Left lung (tissue), 10 donors: ENCODE results near the gene SMARCD1. TPM values are rescaled to one million over a fixed set of nuclear protein-coding genes. Genes with fewer than 3 reads are reported as not detected.

Experiments used
- ATAC-seq: fragments of 200-7000 bp; cut with Tn5 transposase; one replicate; pipeline ENCODE4 v1.9.1; 2020; ENCODE audit warnings: moderate library complexity
- DNase-seq, 4 donors: peaks; one replicate each; pipeline ENCODE4 v3.0.0-alpha.2; 2013 to 2020
- H3K27ac ChIP-seq, 2 donors: fragments of 200-600 bp; sonication (generic) in 1 of 2; one replicate each; pipeline versions ENCODE4 v1.5.0 to v1.8.0; 2020 to 2021
- H3K27me3 ChIP-seq, 2 donors: fragments of 200-600 bp; sonication (generic) in 1 of 2; one replicate each; pipeline versions ENCODE4 v1.5.0 to v1.8.0; 2020 to 2021
- H3K36me3 ChIP-seq, 2 donors: fragments of 200-600 bp; sonication (generic) in 1 of 2; one replicate each; pipeline versions ENCODE4 v1.5.0 to v1.8.0; 2020 to 2021
- H3K4me1 ChIP-seq, 2 donors: fragments of 200-600 bp; one replicate each; pipeline ENCODE4 v1.8.0; 2021
- H3K4me3 ChIP-seq, 2 donors: fragments of 200-600 bp; sonication (generic) in 1 of 2; one replicate each; pipeline versions ENCODE4 v1.5.0 to v1.8.0; 2020 to 2021; ENCODE audit warnings: mild to moderate bottlenecking in 1 of 2
- H3K9me3 ChIP-seq, 2 donors: fragments of 200-600 bp; sonication (generic) in 1 of 2; one replicate each; pipeline versions ENCODE4 v1.5.0 to v1.8.0; 2020 to 2021
- CTCF ChIP-seq, 2 donors: fragments of 200-600 bp; sonication (generic) in 1 of 2; IDR thresholded peaks; one replicate each; pipeline versions ENCODE4 v1.5.0 to v1.8.0; 2021; ENCODE audit warnings: antibody characterized with exemption in 2 of 2
- intact Hi-C, 2 donors: fragments of 100-400 bp; cut with DNase I; formaldehyde crosslinking; loops; one replicate each; pipeline versions ENCODE4 v1.11.2 to v1.14.2; 2022
- polyA plus RNA-seq, 6 donors: library from polyadenylated mRNA; unstranded; fragments of 120-200 nt; gene quantifications; one replicate each; pipeline ENCODE4 v1.2.1, GENCODE V29; 2013; ENCODE audit not compliant: insufficient read length in 6 of 6
- total RNA-seq, 2 donors: library from RNA; stranded (reverse); fragmentation: NEBNext Ultra II Directional; extraction: Animal tissue kit (Norgen Biotek cat#: 25700); gene quantifications; one replicate each; pipeline ENCODE4 v1.2.1, GENCODE V29; 2021
- donor health status: DM: no; HTN: yes; CAD: no.
- donor health status: DM: no; HTN: no; CAD: no.

The SMARCD1 gene
- total and polyA plus RNA-seq, 8 donors: 33.1 to 155 (median 139) TPM

DNA sequence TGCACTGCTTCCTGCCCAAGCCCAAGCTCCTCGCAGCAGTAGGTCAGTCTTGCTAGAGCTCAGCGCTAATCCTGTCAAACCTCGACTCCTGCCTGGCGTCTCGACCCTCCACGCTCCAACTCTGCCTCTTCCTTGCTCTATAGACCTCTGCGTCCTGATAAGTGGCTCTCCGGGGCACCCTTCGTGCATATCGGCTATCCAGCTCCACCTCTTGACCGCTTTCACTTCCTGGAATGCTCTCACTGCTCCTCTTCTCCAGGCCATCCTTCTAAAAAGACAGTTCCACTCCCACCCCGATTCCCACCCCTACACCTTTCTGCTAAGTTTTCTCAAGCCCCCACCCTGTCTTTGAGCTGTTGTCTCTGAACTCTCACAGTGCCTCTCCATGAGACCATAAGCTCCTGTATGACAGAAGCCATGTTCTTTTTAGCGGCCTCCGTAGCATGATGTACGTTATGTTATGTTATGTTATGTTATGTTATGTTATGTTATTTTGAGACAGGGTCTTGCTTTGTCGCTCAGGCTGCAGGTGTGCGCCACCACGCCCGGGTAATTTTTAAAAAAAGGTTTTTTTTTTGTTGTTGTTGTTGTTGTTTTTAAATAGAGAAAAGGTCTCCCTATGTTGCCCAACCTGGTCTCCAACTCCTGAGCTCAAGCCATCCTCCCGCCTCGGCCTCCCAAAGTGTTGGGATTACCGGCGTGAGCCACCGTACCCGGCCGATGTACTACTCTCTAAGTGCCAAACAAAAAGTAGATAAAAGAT lies 27.5 kb downstream of the SMARCD1 start:
- intact Hi-C loops: no loop called here
- peaks cover 22 to 45% of the 10 kb centered on the region in 2 donors for H3K4me1 ChIP-seq
- DNase-seq (peak in 1 of 4 donors; percentile 54), ATAC-seq (peak; percentile 9)
- peaks cover 0 to 8% of the 10 kb centered on the region in 2 donors for H3K36me3 ChIP-seq
- TF ChIP-seq CTCF (IDR thresholded peaks at IDR 0.05): no peak
- H3K27me3 ChIP-seq: no peaks in the 10 kb centered on the region
- peak overlapping the region; percentile 94 to 97 for H3K4me3 ChIP-seq
- H3K27ac ChIP-seq: peak overlapping the region; percentile 96 to 98
- no peaks in the 10 kb centered on the region for H3K9me3 ChIP-seq

GRCh38 chr12:50117057-50117622 lies 32.0 kb downstream of the SMARCD1 start:
- no peak overlapping the region for H3K27ac ChIP-seq
- H3K9me3 ChIP-seq: no peaks in the 10 kb centered on the region
- peak; percentile 70 for ATAC-seq
- H3K36me3 ChIP-seq: peaks cover 0 to 37% of the 10 kb centered on the region in 2 donors
- intact Hi-C loops: no loop called here
- no peaks in the 10 kb centered on the region for H3K27me3 ChIP-seq
- no peak for TF ChIP-seq CTCF (IDR thresholded peaks at IDR 0.05)
- H3K4me3 ChIP-seq: no peak overlapping the region
- peak in 1 of 4 donors; percentile 69 for DNase-seq
- peaks cover 3 to 28% of the 10 kb centered on the region in 2 donors for H3K4me1 ChIP-seq

GRCh38 chr12:50119387-50119786 lies 34.2 kb downstream of the SMARCD1 start:
- Histone ChIP-seq H3K4me3 (no peak overlapping the region), H3K36me3 (peaks cover 0 to 60% of the 10 kb centered on the region in 2 donors), H3K4me1 (peaks cover under 1 to 11% of the 10 kb centered on the region in 2 donors), H3K27ac (no peak overlapping the region), H3K27me3 (no peaks in the 10 kb centered on the region), H3K9me3 (no peaks in the 10 kb centered on the region)
- no peak for TF ChIP-seq CTCF (IDR thresholded peaks at IDR 0.05)
- intact Hi-C loops: no loop called here
- DNase-seq (no peak), ATAC-seq (no peak)

DNA sequence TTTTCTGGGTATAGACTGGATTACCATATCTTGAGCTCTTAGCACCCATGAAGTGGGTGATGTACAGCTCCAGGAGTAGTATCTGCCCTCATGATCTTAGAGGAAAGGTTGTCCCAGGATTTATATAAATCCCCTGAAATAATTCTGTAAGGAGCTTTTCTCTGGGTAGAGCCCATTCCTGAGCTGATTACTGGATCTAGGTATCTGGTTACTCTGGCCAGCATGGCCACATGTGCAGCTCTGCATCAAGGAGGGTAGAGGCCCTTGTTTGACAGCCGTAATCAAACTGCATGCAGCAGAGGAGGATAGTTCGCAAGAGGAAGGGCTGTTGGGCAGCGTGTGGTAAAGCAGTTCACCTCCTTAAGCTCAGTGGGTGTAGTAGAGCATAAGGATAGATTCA lies 35.4 kb downstream of the SMARCD1 start:
- H3K36me3 ChIP-seq: peaks cover 0 to 58% of the 10 kb centered on the region in 2 donors
- peaks cover 0 to 10% of the 10 kb centered on the region in 2 donors for H3K4me1 ChIP-seq
- H3K27ac ChIP-seq: no peak overlapping the region
- ATAC-seq (no peak), DNase-seq (no peak)
- TF ChIP-seq CTCF (IDR thresholded peaks at IDR 0.05): no peak
- intact Hi-C loops: no loop called here
- H3K27me3 ChIP-seq: no peaks in the 10 kb centered on the region
- no peaks in the 10 kb centered on the region for H3K9me3 ChIP-seq
- no peak overlapping the region for H3K4me3 ChIP-seq

GRCh38 chr12:50120953-50121352 lies 35.8 kb downstream of the SMARCD1 start:
- ATAC-seq (no peak), DNase-seq (no peak)
- no peak overlapping the region for H3K4me3 ChIP-seq
- H3K27ac ChIP-seq: no peak overlapping the region
- peaks cover 0 to 54% of the 10 kb centered on the region in 2 donors for H3K36me3 ChIP-seq
- no peak for TF ChIP-seq CTCF (IDR thresholded peaks at IDR 0.05)
- peaks cover 0 to 10% of the 10 kb centered on the region in 2 donors for H3K4me1 ChIP-seq
- H3K9me3 ChIP-seq: no peaks in the 10 kb centered on the region
- intact Hi-C loops: no loop called here
- no peaks in the 10 kb centered on the region for H3K27me3 ChIP-seq
